ENCODE results near the gene ABLIM3. TPM values are rescaled to one million over a fixed set of nuclear protein-coding genes. Genes with fewer than 3 reads are reported as not detected.

ABLIM3 gene
- total RNA-seq, 1 donor from 2014 or later: not detected

- intact Hi-C loops (cut with micrococcal nuclease): no loop called here
- H3K27me3 Mint-ChIP-seq (ENCODE audit: insufficient read depth): peaks cover 22% of the 10 kb centered on the region
- no peak overlapping the region for H3K4me3 Mint-ChIP-seq
- no peaks in the 10 kb centered on the region for H3K9me3 Mint-ChIP-seq
- H3K36me3 Mint-ChIP-seq (ENCODE audit: low read depth): no peaks in the 10 kb centered on the region
- no peaks in the 10 kb centered on the region for H3K4me1 Mint-ChIP-seq (ENCODE audit: low read depth)
- H3K27ac Mint-ChIP-seq: no peak overlapping the region
- DNase-seq (ENCODE audit: low spot score): no peak
These were observed 2.9 kb upstream of the ABLIM3 start for GRCh38 chr5:149138182-149138923.

- no peak overlapping the region for H3K27ac Mint-ChIP-seq
- H3K36me3 Mint-ChIP-seq (ENCODE audit: low read depth): no peaks in the 10 kb centered on the region
- no peak for DNase-seq (ENCODE audit: low spot score)
- intact Hi-C loops (cut with micrococcal nuclease): loop anchor here (1.0 to 2.0 kb wide), 4 partner anchors 124 to 424 kb away; no protein-coding TSS in a partner anchor
- peaks cover 35% of the 10 kb centered on the region for H3K27me3 Mint-ChIP-seq (ENCODE audit: insufficient read depth)
- H3K4me3 Mint-ChIP-seq: peak overlapping the region; percentile 43
- H3K4me1 Mint-ChIP-seq (ENCODE audit: low read depth): no peaks in the 10 kb centered on the region
- H3K9me3 Mint-ChIP-seq: no peaks in the 10 kb centered on the region
These were observed 893 bp upstream of the ABLIM3 start for GRCh38 chr5:149140197-149141002.

- Mint-ChIP-seq H3K9me3 (no peaks in the 10 kb centered on the region), H3K36me3 (ENCODE audit: low read depth) (no peaks in the 10 kb centered on the region), H3K4me1 (ENCODE audit: low read depth) (no peaks in the 10 kb centered on the region), H3K27ac (no peak overlapping the region), H3K27me3 (ENCODE audit: insufficient read depth) (peaks cover 29% of the 10 kb centered on the region), H3K4me3 (no peak overlapping the region)
- intact Hi-C loops (cut with micrococcal nuclease): loop anchor here (1.0 to 2.0 kb wide), 4 partner anchors 122 to 423 kb away; no protein-coding TSS in a partner anchor
- DNase-seq (ENCODE audit: low spot score): no peak
These were observed 911 bp downstream of the ABLIM3 start for GRCh38 chr5:149141957-149142851.

GRCh38 chr5:149143470-149143869, 2.2 kb downstream of the ABLIM3 start:
- H3K9me3 Mint-ChIP-seq: no peaks in the 10 kb centered on the region
- H3K4me3 Mint-ChIP-seq: no peak overlapping the region
- no peak overlapping the region for H3K27ac Mint-ChIP-seq
- H3K27me3 Mint-ChIP-seq (ENCODE audit: insufficient read depth): peaks cover 24% of the 10 kb centered on the region
- no peak for DNase-seq (ENCODE audit: low spot score)
- intact Hi-C loops (cut with micrococcal nuclease): no loop called here
- H3K4me1 Mint-ChIP-seq (ENCODE audit: low read depth): no peaks in the 10 kb centered on the region
- no peaks in the 10 kb centered on the region for H3K36me3 Mint-ChIP-seq (ENCODE audit: low read depth)

GRCh38 chr5:149144637-149145036, 3.3 kb downstream of the ABLIM3 start:
- Mint-ChIP-seq H3K27ac (no peak overlapping the region), H3K4me1 (ENCODE audit: low read depth) (no peaks in the 10 kb centered on the region), H3K4me3 (no peak overlapping the region), H3K9me3 (no peaks in the 10 kb centered on the region), H3K27me3 (ENCODE audit: insufficient read depth) (peaks cover 24% of the 10 kb centered on the region), H3K36me3 (ENCODE audit: low read depth) (no peaks in the 10 kb centered on the region)
- intact Hi-C loops (cut with micrococcal nuclease): no loop called here
- no peak for DNase-seq (ENCODE audit: low spot score)

GRCh38 chr5:149145138-149145537, 3.8 kb downstream of the ABLIM3 start:
- intact Hi-C loops (cut with micrococcal nuclease): no loop called here
- no peaks in the 10 kb centered on the region for H3K4me1 Mint-ChIP-seq (ENCODE audit: low read depth)
- no peak overlapping the region for H3K27ac Mint-ChIP-seq
- no peak for DNase-seq (ENCODE audit: low spot score)
- no peak overlapping the region for H3K4me3 Mint-ChIP-seq
- H3K9me3 Mint-ChIP-seq: no peaks in the 10 kb centered on the region
- peaks cover 24% of the 10 kb centered on the region for H3K27me3 Mint-ChIP-seq (ENCODE audit: insufficient read depth)
- H3K36me3 Mint-ChIP-seq (ENCODE audit: low read depth): no peaks in the 10 kb centered on the region

GRCh38 chr5:149147676-149148075, 6.4 kb downstream of the ABLIM3 start:
- no peak for DNase-seq (ENCODE audit: low spot score)
- no peak overlapping the region for H3K27ac Mint-ChIP-seq
- no peaks in the 10 kb centered on the region for H3K36me3 Mint-ChIP-seq (ENCODE audit: low read depth)
- intact Hi-C loops (cut with micrococcal nuclease): no loop called here
- H3K27me3 Mint-ChIP-seq (ENCODE audit: insufficient read depth): peaks cover 22% of the 10 kb centered on the region
- no peaks in the 10 kb centered on the region for H3K4me1 Mint-ChIP-seq (ENCODE audit: low read depth)
- no peaks in the 10 kb centered on the region for H3K9me3 Mint-ChIP-seq
- H3K4me3 Mint-ChIP-seq: no peak overlapping the region

- intact Hi-C loops (cut with micrococcal nuclease): no loop called here
- Mint-ChIP-seq H3K4me1 (ENCODE audit: low read depth) (no peaks in the 10 kb centered on the region), H3K27ac (no peak overlapping the region), H3K27me3 (ENCODE audit: insufficient read depth) (peaks cover 10% of the 10 kb centered on the region), H3K4me3 (no peak overlapping the region), H3K36me3 (ENCODE audit: low read depth) (no peaks in the 10 kb centered on the region), H3K9me3 (no peaks in the 10 kb centered on the region)
- DNase-seq (ENCODE audit: low spot score): no peak
These were observed 8.6 kb downstream of the ABLIM3 start for GRCh38 chr5:149149942-149150341.

- intact Hi-C loops (cut with micrococcal nuclease): no loop called here
- no peak for DNase-seq (ENCODE audit: low spot score)
- H3K27ac Mint-ChIP-seq: no peak overlapping the region
- H3K9me3 Mint-ChIP-seq: no peaks in the 10 kb centered on the region
- no peaks in the 10 kb centered on the region for H3K4me1 Mint-ChIP-seq (ENCODE audit: low read depth)
- H3K36me3 Mint-ChIP-seq (ENCODE audit: low read depth): no peaks in the 10 kb centered on the region
- H3K4me3 Mint-ChIP-seq: no peak overlapping the region
- peaks cover 7% of the 10 kb centered on the region for H3K27me3 Mint-ChIP-seq (ENCODE audit: insufficient read depth)
These were observed 9.2 kb downstream of the ABLIM3 start for GRCh38 chr5:149150457-149150856.

- intact Hi-C loops (cut with micrococcal nuclease): no loop called here
These were observed 10.4 kb downstream of the ABLIM3 start for GRCh38 chr5:149151717-149152116.

GRCh38 chr5:149152317-149152746, 11.0 kb downstream of the ABLIM3 start:
- intact Hi-C loops (cut with micrococcal nuclease): no loop called here
- no peaks in the 10 kb centered on the region for H3K36me3 Mint-ChIP-seq (ENCODE audit: low read depth)
- no peak for DNase-seq (ENCODE audit: low spot score)
- no peak overlapping the region for H3K4me3 Mint-ChIP-seq
- H3K27ac Mint-ChIP-seq: no peak overlapping the region
- H3K27me3 Mint-ChIP-seq (ENCODE audit: insufficient read depth): peaks cover 11% of the 10 kb centered on the region
- H3K9me3 Mint-ChIP-seq: no peaks in the 10 kb centered on the region
- H3K4me1 Mint-ChIP-seq (ENCODE audit: low read depth): no peaks in the 10 kb centered on the region

More at GRCh38 chr5:149151717-149152116, 10.4 kb downstream of the ABLIM3 start:
- Mint-ChIP-seq H3K4me1 (ENCODE audit: low read depth) (no peaks in the 10 kb centered on the region), H3K27me3 (ENCODE audit: insufficient read depth) (peaks cover 9% of the 10 kb centered on the region), H3K9me3 (no peaks in the 10 kb centered on the region), H3K4me3 (no peak overlapping the region), H3K27ac (no peak overlapping the region), H3K36me3 (ENCODE audit: low read depth) (no peaks in the 10 kb centered on the region)
- no peak for DNase-seq (ENCODE audit: low spot score)

- intact Hi-C loops (cut with micrococcal nuclease): no loop called here
- Mint-ChIP-seq H3K4me1 (ENCODE audit: low read depth) (no peaks in the 10 kb centered on the region), H3K27me3 (ENCODE audit: insufficient read depth) (peaks cover 12% of the 10 kb centered on the region), H3K36me3 (ENCODE audit: low read depth) (no peaks in the 10 kb centered on the region), H3K27ac (no peak overlapping the region), H3K4me3 (no peak overlapping the region), H3K9me3 (no peaks in the 10 kb centered on the region)
- no peak for DNase-seq (ENCODE audit: low spot score)
These were observed 12.0 kb downstream of the ABLIM3 start for GRCh38 chr5:149153193-149153750.

Measured in activated T-helper 1 cell treated with anti-CD3 and anti-CD28 coated beads, Interleukin-12 subunit alpha, Interleukin-12 subunit beta, Interleukin-2, Interleukin-4 antibody, amounts not matched to agents 30 ng/mL and 10 ng/mL and 1 ng/mL, durations not matched to agents 14 hours and 24 hours and 36 hours (primary cell).